GM12878 (cell line): Measurements from ENCODE around the gene N4BP2. TPM values are rescaled to one million over a fixed set of nuclear protein-coding genes. Genes with fewer than 3 reads are reported as not detected.

ENCODE experiments used
- CUX1 ChIP-seq: IDR thresholded peaks from 2 replicates; pipeline ENCODE4 v1.6.1; 2012; ENCODE audit warnings: improper control_type of control experiment, low read depth, low read length; ENCODE audit not compliant: insufficient replicate concordance
- ELK1 ChIP-seq: IDR thresholded peaks from 2 replicates; pipeline ENCODE4 v1.6.1; 2012; ENCODE audit warnings: low read depth, low read length, improper control_type of control experiment
- ESRRA ChIP-seq: IDR thresholded peaks from 2 replicates; pipeline ENCODE4 v1.6.1; 2012; ENCODE audit warnings: mild to moderate bottlenecking, low read length, improper control_type of control experiment
- GABPA ChIP-seq: IDR thresholded peaks from 2 replicates; pipeline ENCODE4 v1.6.1; 2014; ENCODE audit warnings: antibody characterized with exemption, low read depth, mild to moderate bottlenecking, inconsistent platforms
- HCFC1 ChIP-seq: fragments of 150-350 bp; IDR thresholded peaks from 2 replicates; pipeline ENCODE4 v1.6.1; 2014; ENCODE audit warnings: low read length
- MAX ChIP-seq: IDR thresholded peaks from 2 replicates; pipeline ENCODE4 v1.6.1; 2012; ENCODE audit warnings: low read depth, low read length, improper control_type of control experiment
- MLLT1 ChIP-seq: fragments of 450-650 bp; IDR thresholded peaks from 2 replicates; pipeline ENCODE4 v1.6.1; 2016; ENCODE audit warnings: mild to moderate bottlenecking
- MTA2 ChIP-seq: fragments of 450-650 bp; IDR thresholded peaks from 2 replicates; pipeline ENCODE4 v1.6.1; 2016; ENCODE audit warnings: low read depth, mild to moderate bottlenecking, moderate library complexity
- MYC ChIP-seq: IDR thresholded peaks from 2 replicates; pipeline ENCODE4 v1.6.1; 2011; ENCODE audit warnings: mild to moderate bottlenecking, low read length, moderate library complexity, inconsistent platforms; ENCODE audit not compliant: insufficient read depth, insufficient replicate concordance, insufficient read length, severe bottlenecking
- NKRF ChIP-seq: fragments of 450-650 bp; conservative IDR thresholded peaks from 2 replicates; pipeline ENCODE4 v1.6.1; 2017; ENCODE audit warnings: mild to moderate bottlenecking, moderate library complexity
- PAX5 ChIP-seq: IDR thresholded peaks from 2 replicates; pipeline ENCODE4 v1.6.1; 2011; ENCODE audit warnings: low read depth, low read length, borderline replicate concordance
- REST ChIP-seq: IDR thresholded peaks from 2 replicates; pipeline ENCODE4 v1.6.1; 2012; ENCODE audit warnings: mild to moderate bottlenecking, low read depth, low read length
- ZNF622 ChIP-seq: fragments of 450-650 bp; IDR thresholded peaks from 2 replicates; pipeline ENCODE4 v1.6.1; 2017; ENCODE audit warnings: mild to moderate bottlenecking, inconsistent platforms
- ZZZ3 ChIP-seq: IDR thresholded peaks from 2 replicates; pipeline ENCODE4 v1.6.1; 2011; ENCODE audit warnings: low read depth; ENCODE audit not compliant: control insufficient read depth, insufficient read length
- polyA plus RNA-seq, 11 experiments: library from polyadenylated mRNA; depleted of rRNA in 4 of 11; unstranded in 6 of 11; stranded (reverse) in 5 of 11; fragments of >200 nt; fragmentation: Nextera tagmentation in 4 of 11; fragmentation: Illumina TruSeq in 1 of 11; extraction: Ambion mirVana in 4 of 11; extraction: Trizol in 1 of 11; gene quantifications; 1 replicate in 1 of 11; 2 replicates in 10 of 11; pipeline versions ENCODE4 v1.2.1 to v1.2.3, GENCODE V29; 2011 to 2016; ENCODE audit warnings: inconsistent platforms in 2 of 11, missing spikeins in 2 of 11, low read depth in 1 of 11
- total RNA-seq, 4 experiments: library from RNA; depleted of rRNA in 3 of 4; stranded (reverse); fragments of >200 nt in 3 of 4; fragmentation: Illumina TruSeq in 1 of 4; extraction: Trizol in 1 of 4; gene quantifications; 2 replicates each; pipeline versions ENCODE4 v1.2.1 to v1.2.3, GENCODE V29; 2013 to 2021

Gene N4BP2
- total and polyA plus RNA-seq, 10 of the 15 experiments (the other 5 are each of a cell fraction or from before 2014, with no cell fraction given), result 2.3 to 18.7 (median 10.0) TPM

GRCh38 chr4:40193016-40193571 lies 136.4 kb downstream of the N4BP2 start (continued):
- TF ChIP-seq REST (0 out of 2 replicates have a peak, but pooled peaks have one; percentile 19), MAX (0 out of 2 replicates have a peak, but pooled peaks have one; percentile 1), ZZZ3 (no peak), GABPA (no peak), ESRRA (0 out of 2 replicates have a peak, but pooled peaks have one; percentile 19), CUX1 (no peak), ZNF622 (no peak), ELK1 (no peak), HCFC1 (no peak), MYC (no peak), PAX5 (0 out of 2 replicates have a peak, but pooled peaks have one; percentile 31), MTA2 (no peak), MLLT1 (peak; percentile 12), NKRF (peak; percentile 58; the same call in 1 of the 2 replicates)
